Measurements from ENCODE around the gene RGSL1. TPM values are rescaled to one million over a fixed set of nuclear protein-coding genes. Genes with fewer than 3 reads are reported as not detected.
A peak's percentile ranks its signal among the peaks of the same experiment; 100 is the strongest.

The RGSL1 gene
- total and polyA plus RNA-seq, 4 donors = 0.07 to 0.50 (median 0.31) TPM; not detected in 1

DNA sequence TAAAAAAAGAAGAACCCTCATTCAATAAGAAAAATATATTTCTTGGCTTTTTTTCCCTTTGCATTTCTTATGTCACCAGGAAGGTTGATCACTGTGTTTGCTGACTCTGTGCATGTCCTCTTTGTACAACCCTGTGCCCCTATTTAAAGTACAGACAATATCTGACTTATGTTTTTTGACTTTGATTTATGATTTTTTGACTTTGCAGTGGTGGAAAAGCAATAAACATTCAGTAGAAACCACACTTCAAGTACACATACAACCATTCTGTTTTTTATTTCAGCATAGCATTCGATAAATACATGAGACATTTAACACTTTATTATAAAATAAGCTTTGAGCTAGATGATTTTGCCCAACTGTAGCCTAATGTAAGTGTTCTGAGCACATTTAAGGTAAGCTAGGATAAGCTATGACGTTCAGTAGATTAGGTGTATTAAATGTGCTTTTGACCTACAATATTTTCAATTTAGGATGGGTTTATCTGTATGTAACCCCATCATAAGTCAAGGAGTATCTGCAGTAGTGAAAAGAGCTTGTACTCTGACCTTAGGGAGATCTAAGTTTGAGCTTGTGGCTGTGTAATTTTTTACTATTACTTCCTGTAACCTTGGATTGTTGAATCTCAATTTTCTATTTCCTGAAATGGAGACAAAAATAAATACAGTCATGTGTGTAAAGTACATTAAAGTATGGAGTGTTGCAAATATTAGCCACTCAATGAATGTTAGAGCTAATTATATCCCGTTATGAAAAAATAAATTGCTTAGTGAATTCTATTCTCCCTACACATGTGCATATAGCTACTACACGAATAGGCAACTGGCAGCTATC lies 137.9 kb downstream of the RGSL1 start (continued):
- no peak for TF ChIP-seq GABPA (IDR thresholded peaks at IDR 0.05 in 1 of 2, conservative IDR thresholded peaks at IDR 0.05 in 1 of 2)
- no peak for TF ChIP-seq CTCF (IDR thresholded peaks at IDR 0.05; ENCODE audit: low read depth, low read length, missing input control)
- no peak for TF ChIP-seq RXRA (IDR thresholded peaks at IDR 0.05)
- no peak for TF ChIP-seq YY1 (IDR thresholded peaks at IDR 0.05)

GRCh38 chr1:182588500-182589396 lies 138.8 kb downstream of the RGSL1 start, which contains the start of gene RNASEL:
Gene RNASEL, minus strand, starts transcription at chr1:182589256. Its CDS starts 2,450 bp downstream, at chr1:182586806.
- TF ChIP-seq REST (IDR thresholded peaks at IDR 0.05) (no peak), YY1 (IDR thresholded peaks at IDR 0.05) (peak; percentile 37), JUND (IDR thresholded peaks at IDR 0.05) (peak; percentile 28 to 51), FOXA1 (IDR thresholded peaks at IDR 0.05) (no peak), SP1 (IDR thresholded peaks at IDR 0.05) (no peak), NR2F2 (IDR thresholded peaks at IDR 0.05) (no peak), TAF1 (conservative IDR thresholded peaks at IDR 0.05) (no peak), HNF4G (IDR thresholded peaks at IDR 0.05) (no peak), MAX (IDR thresholded peaks at IDR 0.05) (peak; percentile 25), GABPA (IDR thresholded peaks at IDR 0.05 in 1 of 2, conservative IDR thresholded peaks at IDR 0.05 in 1 of 2) (peak; percentile 14 to 42), RAD21 (IDR thresholded peaks at IDR 0.05) (peak in 1 of 2 donors; percentile 14)
- H3K4me3 ChIP-seq (ENCODE audit: low read depth in 1 of 3, low read length in 3 of 3) = peak within 1 kb of the TSS; percentile 66 to 99 (median 67)
- peak within 1 kb of the TSS; percentile 74 to 94 for H3K27ac ChIP-seq (ENCODE audit: low read depth in 1 of 2, low read length in 2 of 2)
- no peaks in the 10 kb centered on the region for H3K9me3 ChIP-seq (ENCODE audit: control insufficient read depth in 4 of 4, low read length in 3 of 4)
- 5% methylated on average over 20 of the region's 20 CpGs for WGBS
- H3K27me3 ChIP-seq (ENCODE audit: control insufficient read depth in 4 of 4, insufficient read depth in 4 of 4, low read length in 3 of 4) = no peaks in the 10 kb centered on the region
- H3K36me3 ChIP-seq (ENCODE audit: control insufficient read depth in 4 of 4, insufficient read depth in 3 of 4, low read depth in 1 of 4, low read length in 3 of 4) = peaks cover 0 to 2% (median 0%) of the 10 kb centered on the region in 4 donors
- peak; percentile 64 for DNase-seq (ENCODE audit: low spot score)
- H3K4me1 ChIP-seq (ENCODE audit: control insufficient read depth in 4 of 4, insufficient read depth in 4 of 4, low read length in 3 of 4) = peaks cover 0 to 12% (median 0%) of the 10 kb centered on the region in 4 donors
- H3K9ac ChIP-seq (ENCODE audit: low read depth in 1 of 2, low read length in 2 of 2) = peak within 1 kb of the TSS; percentile 55 to 91
